ENCODE measurements around the gene GPX3. TPM values are rescaled to one million over a fixed set of nuclear protein-coding genes. Genes with fewer than 3 reads are reported as not detected.

GPX3 gene
- total and polyA plus RNA-seq, 2 donors (not counting 1 experiment from before 2014, with no cell fraction given): 182 to 267 TPM

- Histone ChIP-seq H3K27ac (ENCODE audit: insufficient read depth, low read length) (no peak overlapping the region), H2AFZ (ENCODE audit: low read length) (no peak overlapping the region)
- DNase-seq (ENCODE audit: low read depth in 2 of 2): no peak
These were observed 11.5 kb upstream of the GPX3 start for GRCh38 chr5:151008906-151009305.

GRCh38 chr5:151012862-151013261, 7.5 kb upstream of the GPX3 start:
- Histone ChIP-seq H2AFZ (ENCODE audit: low read length) (no peak overlapping the region), H3K9ac (ENCODE audit: insufficient read depth, low read length) (no peak overlapping the region), H3K36me3 (ENCODE audit: control insufficient read depth, insufficient read depth, low read length) (no peaks in the 10 kb centered on the region), H3K27me3 (ENCODE audit: control insufficient read depth, insufficient read depth, low read length) (no peaks in the 10 kb centered on the region), H3K9me3 (ENCODE audit: control insufficient read depth, insufficient read depth, low read depth, low read length) (no peaks in the 10 kb centered on the region), H3K27ac (ENCODE audit: insufficient read depth, low read length) (no peak overlapping the region), H3K4me3 (replicated peaks in 1 of 4; ENCODE audit: control extremely low read depth in 1 of 4, insufficient read depth in 1 of 4, low read depth in 3 of 4, low read length in 4 of 4) (no peak overlapping the region), H4K20me1 (ENCODE audit: control insufficient read depth, extremely low read depth, insufficient read depth, low read length) (no peaks in the 10 kb centered on the region), H3K4me2 (ENCODE audit: extremely low read depth, insufficient read depth, low read length) (no peak overlapping the region), H3K79me2 (ENCODE audit: control insufficient read depth, insufficient read depth, low read length) (no peaks in the 10 kb centered on the region), H3K4me1 (ENCODE audit: control insufficient read depth, extremely low read depth, insufficient read depth, low read length) (no peaks in the 10 kb centered on the region)
- no peak for DNase-seq (ENCODE audit: low read depth in 2 of 2)
- TF ChIP-seq EZH2 (IDR thresholded peaks at IDR 0.05; ENCODE audit: low read length, missing control alignments): no peak
- no peak for TF ChIP-seq CTCF (conservative IDR thresholded peaks at IDR 0.05 in 1 of 2, IDR thresholded peaks at IDR 0.05 in 1 of 2; ENCODE audit: low read depth in 1 of 2, low read length in 2 of 2)

More at GRCh38 chr5:151008906-151009305, 11.5 kb upstream of the GPX3 start:
- Histone ChIP-seq H3K36me3 (ENCODE audit: control insufficient read depth, insufficient read depth, low read length) (no peaks in the 10 kb centered on the region), H3K9ac (ENCODE audit: insufficient read depth, low read length) (no peak overlapping the region), H3K4me3 (replicated peaks in 1 of 4; ENCODE audit: control extremely low read depth in 1 of 4, insufficient read depth in 1 of 4, low read depth in 3 of 4, low read length in 4 of 4) (no peak overlapping the region), H3K9me3 (ENCODE audit: control insufficient read depth, insufficient read depth, low read depth, low read length) (no peaks in the 10 kb centered on the region), H4K20me1 (ENCODE audit: control insufficient read depth, extremely low read depth, insufficient read depth, low read length) (no peaks in the 10 kb centered on the region), H3K4me2 (ENCODE audit: extremely low read depth, insufficient read depth, low read length) (no peak overlapping the region), H3K27me3 (ENCODE audit: control insufficient read depth, insufficient read depth, low read length) (no peaks in the 10 kb centered on the region), H3K4me1 (ENCODE audit: control insufficient read depth, extremely low read depth, insufficient read depth, low read length) (peaks cover 17% of the 10 kb centered on the region), H3K79me2 (ENCODE audit: control insufficient read depth, insufficient read depth, low read length) (no peaks in the 10 kb centered on the region)
- no peak for TF ChIP-seq CTCF (conservative IDR thresholded peaks at IDR 0.05 in 1 of 2, IDR thresholded peaks at IDR 0.05 in 1 of 2; ENCODE audit: low read depth in 1 of 2, low read length in 2 of 2)
- TF ChIP-seq EZH2 (IDR thresholded peaks at IDR 0.05; ENCODE audit: low read length, missing control alignments): no peak

- Histone ChIP-seq H3K79me2 (ENCODE audit: control insufficient read depth, insufficient read depth, low read length) (no peaks in the 10 kb centered on the region), H3K9me3 (ENCODE audit: control insufficient read depth, insufficient read depth, low read depth, low read length) (no peaks in the 10 kb centered on the region), H3K4me3 (replicated peaks in 1 of 4; ENCODE audit: control extremely low read depth in 1 of 4, insufficient read depth in 1 of 4, low read depth in 3 of 4, low read length in 4 of 4) (no peak overlapping the region), H3K36me3 (ENCODE audit: control insufficient read depth, insufficient read depth, low read length) (no peaks in the 10 kb centered on the region), H3K27me3 (ENCODE audit: control insufficient read depth, insufficient read depth, low read length) (no peaks in the 10 kb centered on the region), H3K9ac (ENCODE audit: insufficient read depth, low read length) (no peak overlapping the region), H4K20me1 (ENCODE audit: control insufficient read depth, extremely low read depth, insufficient read depth, low read length) (no peaks in the 10 kb centered on the region), H3K4me2 (ENCODE audit: extremely low read depth, insufficient read depth, low read length) (no peak overlapping the region), H3K27ac (ENCODE audit: insufficient read depth, low read length) (no peak overlapping the region), H2AFZ (ENCODE audit: low read length) (no peak overlapping the region), H3K4me1 (ENCODE audit: control insufficient read depth, extremely low read depth, insufficient read depth, low read length) (no peaks in the 10 kb centered on the region)
- no peak for DNase-seq (ENCODE audit: low read depth in 2 of 2)
- TF ChIP-seq CTCF (conservative IDR thresholded peaks at IDR 0.05 in 1 of 2, IDR thresholded peaks at IDR 0.05 in 1 of 2; ENCODE audit: low read depth in 1 of 2, low read length in 2 of 2) (no peak), EZH2 (IDR thresholded peaks at IDR 0.05; ENCODE audit: low read length, missing control alignments) (no peak)
These were observed 5.6 kb upstream of the GPX3 start for GRCh38 chr5:151014680-151015343.

Data from fibroblast of lung (primary cell).